T-helper 2 cell (primary cell): ENCODE data around the gene MANEAL.
A peak's percentile ranks its signal among the peaks of the same experiment; 100 is the strongest.
"Not testable (repeated sequence)": the region's sequence is repeated elsewhere in the genome, so short reads cannot be mapped to it uniquely, and the experiment has no call there.

Experiments
- DNase-seq, 5 experiments: peaks; one replicate each; pipeline versions ENCODE4 v3.0.0 to v3.0.0-alpha.2; 2012 to 2022
- total RNA-seq, 2 donors: gene quantifications; one replicate each; lab custom pipeline; 2026; lab: John Stamatoyannopoulos, UW

Gene MANEAL
- 3.1 to 3.7 reads per million in 2 donors for total RNA-seq

- DNase-seq: peak in 3 of 5 experiments; percentile 8 to 49 (median 12)
Observed at GRCh38 chr1:37793773-37794371, at the start of gene MANEAL. Gene MANEAL (plus strand): TSS chr1:37793847. CDS start chr1:37794183, 336 bp downstream.

GRCh38 chr1:37746806-37747205 is 46.8 kb upstream of the MANEAL start:
- DNase-seq: no peak

- DNase-seq: no peak
Observed at GRCh38 chr1:37748565-37748964, 45.1 kb upstream of the MANEAL start.

- no peak for DNase-seq
Observed at GRCh38 chr1:37752213-37752582, 41.4 kb upstream of the MANEAL start.

GRCh38 chr1:37752583-37753471 is 40.8 kb upstream of the MANEAL start:
- peak in 1 of 5 experiments; percentile 14 for DNase-seq

GRCh38 chr1:37753473-37754321 is 40.0 kb upstream of the MANEAL start:
- no peak for DNase-seq

GRCh38 chr1:37755290-37755689 is 38.4 kb upstream of the MANEAL start:
- DNase-seq: no peak

GRCh38 chr1:37755951-37756560 is 37.6 kb upstream of the MANEAL start:
- no peak for DNase-seq

GRCh38 chr1:37759451-37759850 is 34.2 kb upstream of the MANEAL start:
- no peak for DNase-seq

GRCh38 chr1:37761416-37762095 is 32.1 kb upstream of the MANEAL start:
- DNase-seq: no peak

- no peak for DNase-seq
Observed at GRCh38 chr1:37762516-37762915, 31.1 kb upstream of the MANEAL start.

- no peak for DNase-seq
Observed at GRCh38 chr1:37763791-37764413, 29.7 kb upstream of the MANEAL start.

GRCh38 chr1:37764414-37764825 is 29.2 kb upstream of the MANEAL start:
- DNase-seq: peak in 2 of 5 experiments; percentile 14 to 38

GRCh38 chr1:37764888-37765441 is 28.7 kb upstream of the MANEAL start, which contains the start of gene EPHA10:
Gene EPHA10 (minus strand): TSS chr1:37765120. CDS start chr1:37765066, 54 bp downstream.
- DNase-seq: no peak

- no peak for DNase-seq
Observed at GRCh38 chr1:37765916-37766664, 27.6 kb upstream of the MANEAL start.

GRCh38 chr1:37767488-37767887 is 26.2 kb upstream of the MANEAL start:
- no peak for DNase-seq

GRCh38 chr1:37771440-37771839 is 22.2 kb upstream of the MANEAL start:
- DNase-seq: not testable (repeated sequence)

- no peak for DNase-seq
Observed at GRCh38 chr1:37776946-37777516, 16.6 kb upstream of the MANEAL start.

GRCh38 chr1:37778654-37779053 is 15.0 kb upstream of the MANEAL start:
- DNase-seq: no peak

- no peak for DNase-seq
Observed at GRCh38 chr1:37782491-37782890, 11.2 kb upstream of the MANEAL start.
